Measurements from ENCODE around the gene NRG3.
"Not testable (repeated sequence)": the region's sequence is repeated elsewhere in the genome, so short reads cannot be mapped to it uniquely, and the experiment has no call there.

Gene NRG3

GRCh38 chr10:82943142-82943541 lies 1068.1 kb downstream of the NRG3 start:
- no peak for DNase-seq (ENCODE audit: low read depth in 1 of 2, low spot score in 1 of 2)
- Histone ChIP-seq H3K27me3 (ENCODE audit: insufficient read depth, poor library complexity, severe bottlenecking) (no peaks in the 10 kb centered on the region), H3K27ac (replicated peaks) (no peak overlapping the region), H3K4me3 (replicated peaks; ENCODE audit: insufficient read depth, low read length) (no peak overlapping the region)
- TF ChIP-seq, protein P1, sequence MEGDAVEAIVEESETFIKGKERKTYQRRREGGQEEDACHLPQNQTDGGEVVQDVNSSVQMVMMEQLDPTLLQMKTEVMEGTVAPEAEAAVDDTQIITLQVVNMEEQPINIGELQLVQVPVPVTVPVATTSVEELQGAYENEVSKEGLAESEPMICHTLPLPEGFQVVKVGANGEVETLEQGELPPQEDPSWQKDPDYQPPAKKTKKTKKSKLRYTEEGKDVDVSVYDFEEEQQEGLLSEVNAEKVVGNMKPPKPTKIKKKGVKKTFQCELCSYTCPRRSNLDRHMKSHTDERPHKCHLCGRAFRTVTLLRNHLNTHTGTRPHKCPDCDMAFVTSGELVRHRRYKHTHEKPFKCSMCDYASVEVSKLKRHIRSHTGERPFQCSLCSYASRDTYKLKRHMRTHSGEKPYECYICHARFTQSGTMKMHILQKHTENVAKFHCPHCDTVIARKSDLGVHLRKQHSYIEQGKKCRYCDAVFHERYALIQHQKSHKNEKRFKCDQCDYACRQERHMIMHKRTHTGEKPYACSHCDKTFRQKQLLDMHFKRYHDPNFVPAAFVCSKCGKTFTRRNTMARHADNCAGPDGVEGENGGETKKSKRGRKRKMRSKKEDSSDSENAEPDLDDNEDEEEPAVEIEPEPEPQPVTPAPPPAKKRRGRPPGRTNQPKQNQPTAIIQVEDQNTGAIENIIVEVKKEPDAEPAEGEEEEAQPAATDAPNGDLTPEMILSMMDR (IDR thresholded peaks at IDR 0.05; ENCODE audit: insufficient read depth, low read length), result no peak
- TF ChIP-seq, protein P2, sequence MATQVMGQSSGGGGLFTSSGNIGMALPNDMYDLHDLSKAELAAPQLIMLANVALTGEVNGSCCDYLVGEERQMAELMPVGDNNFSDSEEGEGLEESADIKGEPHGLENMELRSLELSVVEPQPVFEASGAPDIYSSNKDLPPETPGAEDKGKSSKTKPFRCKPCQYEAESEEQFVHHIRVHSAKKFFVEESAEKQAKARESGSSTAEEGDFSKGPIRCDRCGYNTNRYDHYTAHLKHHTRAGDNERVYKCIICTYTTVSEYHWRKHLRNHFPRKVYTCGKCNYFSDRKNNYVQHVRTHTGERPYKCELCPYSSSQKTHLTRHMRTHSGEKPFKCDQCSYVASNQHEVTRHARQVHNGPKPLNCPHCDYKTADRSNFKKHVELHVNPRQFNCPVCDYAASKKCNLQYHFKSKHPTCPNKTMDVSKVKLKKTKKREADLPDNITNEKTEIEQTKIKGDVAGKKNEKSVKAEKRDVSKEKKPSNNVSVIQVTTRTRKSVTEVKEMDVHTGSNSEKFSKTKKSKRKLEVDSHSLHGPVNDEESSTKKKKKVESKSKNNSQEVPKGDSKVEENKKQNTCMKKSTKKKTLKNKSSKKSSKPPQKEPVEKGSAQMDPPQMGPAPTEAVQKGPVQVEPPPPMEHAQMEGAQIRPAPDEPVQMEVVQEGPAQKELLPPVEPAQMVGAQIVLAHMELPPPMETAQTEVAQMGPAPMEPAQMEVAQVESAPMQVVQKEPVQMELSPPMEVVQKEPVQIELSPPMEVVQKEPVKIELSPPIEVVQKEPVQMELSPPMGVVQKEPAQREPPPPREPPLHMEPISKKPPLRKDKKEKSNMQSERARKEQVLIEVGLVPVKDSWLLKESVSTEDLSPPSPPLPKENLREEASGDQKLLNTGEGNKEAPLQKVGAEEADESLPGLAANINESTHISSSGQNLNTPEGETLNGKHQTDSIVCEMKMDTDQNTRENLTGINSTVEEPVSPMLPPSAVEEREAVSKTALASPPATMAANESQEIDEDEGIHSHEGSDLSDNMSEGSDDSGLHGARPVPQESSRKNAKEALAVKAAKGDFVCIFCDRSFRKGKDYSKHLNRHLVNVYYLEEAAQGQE (IDR thresholded peaks at IDR 0.05; ENCODE audit: insufficient replicate concordance, low read depth), result no peak
- TF ChIP-seq SPI1 (IDR thresholded peaks at IDR 0.05; ENCODE audit: borderline replicate concordance, low read depth) (no peak), POLR2AphosphoS5 (IDR thresholded peaks at IDR 0.05; ENCODE audit: low read depth) (no peak), GABPA (IDR thresholded peaks at IDR 0.05; ENCODE audit: low read depth) (no peak)

DNA sequence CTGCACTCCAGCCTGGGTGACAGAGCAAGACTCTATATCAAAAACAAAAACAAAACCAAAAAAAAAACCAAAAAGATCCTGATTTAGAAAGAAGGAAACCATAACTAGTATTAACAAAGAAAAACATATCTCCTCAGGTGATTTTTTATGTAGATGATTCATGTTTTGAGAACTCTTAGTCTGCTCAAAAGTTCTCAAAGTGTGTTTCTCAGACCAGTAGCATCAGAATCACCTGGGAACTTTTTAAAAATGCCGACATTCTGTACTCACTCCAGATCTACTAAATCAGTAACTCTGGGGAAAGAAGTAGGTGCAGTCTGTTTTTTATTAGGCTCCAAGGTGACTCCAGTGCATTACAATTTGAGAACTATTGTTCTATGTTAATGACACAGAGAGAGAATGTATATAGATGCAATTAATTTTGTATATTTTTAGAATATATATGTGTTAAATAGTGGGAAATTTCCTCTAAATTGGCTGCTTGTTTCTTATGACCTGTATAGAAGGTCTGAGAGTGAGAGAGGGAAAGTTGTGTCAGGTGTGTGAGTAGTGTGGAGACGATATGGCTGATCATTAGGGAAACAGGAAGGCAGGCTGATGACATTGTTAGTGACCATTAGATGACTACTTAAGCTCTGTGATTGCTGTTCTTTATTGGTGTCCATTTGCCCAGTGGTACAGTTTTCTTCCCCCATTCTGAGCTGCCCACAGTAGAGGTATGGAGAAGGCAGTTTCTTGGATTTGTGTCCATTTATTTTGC lies 1075.0 kb downstream of the NRG3 start:
- H3K4me3 ChIP-seq (replicated peaks; ENCODE audit: insufficient read depth, low read length), result no peak overlapping the region
- TF ChIP-seq POLR2AphosphoS5 (IDR thresholded peaks at IDR 0.05; ENCODE audit: low read depth), result no peak
- TF ChIP-seq, protein P2 (IDR thresholded peaks at IDR 0.05; ENCODE audit: insufficient replicate concordance, low read depth), result no peak
- TF ChIP-seq, protein P1 (IDR thresholded peaks at IDR 0.05; ENCODE audit: insufficient read depth, low read length), result no peak
- TF ChIP-seq SPI1 (IDR thresholded peaks at IDR 0.05; ENCODE audit: borderline replicate concordance, low read depth), result no peak
- TF ChIP-seq GABPA (IDR thresholded peaks at IDR 0.05; ENCODE audit: low read depth), result no peak
- H3K27ac ChIP-seq (replicated peaks), result no peak overlapping the region
- DNase-seq (ENCODE audit: low read depth in 1 of 2, low spot score in 1 of 2), result no peak
- no peaks in the 10 kb centered on the region for H3K27me3 ChIP-seq (ENCODE audit: insufficient read depth, poor library complexity, severe bottlenecking)

DNA sequence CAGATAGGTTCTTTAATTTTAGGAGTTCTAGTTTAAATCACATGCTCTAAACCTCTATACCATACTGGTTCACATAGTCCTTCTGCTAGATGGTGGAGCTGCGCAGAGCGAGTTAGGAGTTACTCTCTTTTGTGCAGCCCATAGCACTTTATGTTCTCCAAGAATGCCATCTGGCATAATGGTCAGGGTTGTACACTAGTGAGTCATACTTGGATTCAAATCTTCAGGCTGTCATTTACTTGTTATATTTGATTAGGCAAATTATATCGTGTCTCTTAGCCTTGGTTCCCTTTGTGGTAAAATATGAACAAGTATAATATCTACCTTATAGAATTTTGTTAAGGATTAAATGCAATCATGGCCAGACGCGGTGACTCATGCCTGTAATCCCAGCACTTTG lies 1078.3 kb downstream of the NRG3 start:
- no peak for TF ChIP-seq POLR2AphosphoS5 (IDR thresholded peaks at IDR 0.05; ENCODE audit: low read depth)
- no peak for DNase-seq (ENCODE audit: low read depth in 1 of 2, low spot score in 1 of 2)
- H3K4me3 ChIP-seq (replicated peaks; ENCODE audit: insufficient read depth, low read length), result no peak overlapping the region
- no peak overlapping the region for H3K27ac ChIP-seq (replicated peaks)
- H3K27me3 ChIP-seq (ENCODE audit: insufficient read depth, poor library complexity, severe bottlenecking), result no peaks in the 10 kb centered on the region

GRCh38 chr10:82953909-82954308 lies 1078.9 kb downstream of the NRG3 start:
- no peak overlapping the region for H3K4me3 ChIP-seq (replicated peaks; ENCODE audit: insufficient read depth, low read length)
- TF ChIP-seq GABPA (IDR thresholded peaks at IDR 0.05; ENCODE audit: low read depth), result no peak
- TF ChIP-seq, protein P2 (IDR thresholded peaks at IDR 0.05; ENCODE audit: insufficient replicate concordance, low read depth), result no peak
- H3K27ac ChIP-seq (replicated peaks), result no peak overlapping the region
- no peaks in the 10 kb centered on the region for H3K27me3 ChIP-seq (ENCODE audit: insufficient read depth, poor library complexity, severe bottlenecking)
- DNase-seq (ENCODE audit: low read depth in 1 of 2, low spot score in 1 of 2), result no peak

GRCh38 chr10:82960421-82961060 lies 1085.5 kb downstream of the NRG3 start:
- H3K4me3 ChIP-seq (replicated peaks; ENCODE audit: insufficient read depth, low read length); H3K27me3 ChIP-seq (ENCODE audit: insufficient read depth, poor library complexity, severe bottlenecking); DNase-seq (ENCODE audit: low read depth in 1 of 2, low spot score in 1 of 2); H3K27ac ChIP-seq (replicated peaks): not testable (repeated sequence)
